Fibroblast of mammary gland (primary cell): ENCODE results near the gene TOMM20.

ENCODE experiments used
- DNase-seq: peaks from one replicate; pipeline ENCODE4 v3.0.0-alpha.2; 2010; ENCODE audit warnings: low read depth
- H3K4me3 ChIP-seq: 2 replicates; pipeline ENCODE4 v1.5.1; 2011; ENCODE audit warnings: low read depth, mild to moderate bottlenecking, low read length, moderate library complexity; ENCODE audit not compliant: control insufficient read depth
- CTCF ChIP-seq: conservative IDR thresholded peaks from 2 replicates; pipeline ENCODE4 v1.5.1; 2011; ENCODE audit warnings: low read depth, low read length, inconsistent platforms; ENCODE audit not compliant: control insufficient read depth, insufficient read depth

TOMM20 gene

GRCh38 chr1:235136111-235136510 is 7.5 kb upstream of the TOMM20 start:
- H3K4me3 ChIP-seq = no peak overlapping the region
- DNase-seq = no peak
- no peak for TF ChIP-seq CTCF

- no peak for DNase-seq
- TF ChIP-seq CTCF = no peak
- H3K4me3 ChIP-seq = no peak overlapping the region
These were observed 5.5 kb upstream of the TOMM20 start for GRCh38 chr1:235134171-235134570.

- no peak for TF ChIP-seq CTCF
- no peak for DNase-seq
- no peak overlapping the region for H3K4me3 ChIP-seq
These were observed 4.4 kb upstream of the TOMM20 start for GRCh38 chr1:235133086-235133485.

GRCh38 chr1:235131961-235132360 is 3.3 kb upstream of the TOMM20 start:
- DNase-seq = peak; percentile 25
- no peak for TF ChIP-seq CTCF
- H3K4me3 ChIP-seq = no peak overlapping the region

GRCh38 chr1:235130766-235131270 is 2.2 kb upstream of the TOMM20 start:
- no peak for DNase-seq
- H3K4me3 ChIP-seq = no peak overlapping the region
- TF ChIP-seq CTCF = no peak

- no peak overlapping the region for H3K4me3 ChIP-seq
- no peak for DNase-seq
- TF ChIP-seq CTCF = no peak
These were observed 1.3 kb upstream of the TOMM20 start for GRCh38 chr1:235129774-235130570.
